HG03521 (cell line): ENCODE measurements around the gene LUC7L.
"Not testable (repeated sequence)": the region's sequence is repeated elsewhere in the genome, so short reads cannot be mapped to it uniquely, and the experiment has no call there.

Experiments used
- ATAC-seq: cut with Tn5 transposase; IDR thresholded peaks from one replicate; pipeline ENCODE4 v1.9.1; 2021; ENCODE audit warnings: mild to moderate bottlenecking, moderate library complexity; ENCODE audit not compliant: unreplicated experiment

The LUC7L gene

DNA sequence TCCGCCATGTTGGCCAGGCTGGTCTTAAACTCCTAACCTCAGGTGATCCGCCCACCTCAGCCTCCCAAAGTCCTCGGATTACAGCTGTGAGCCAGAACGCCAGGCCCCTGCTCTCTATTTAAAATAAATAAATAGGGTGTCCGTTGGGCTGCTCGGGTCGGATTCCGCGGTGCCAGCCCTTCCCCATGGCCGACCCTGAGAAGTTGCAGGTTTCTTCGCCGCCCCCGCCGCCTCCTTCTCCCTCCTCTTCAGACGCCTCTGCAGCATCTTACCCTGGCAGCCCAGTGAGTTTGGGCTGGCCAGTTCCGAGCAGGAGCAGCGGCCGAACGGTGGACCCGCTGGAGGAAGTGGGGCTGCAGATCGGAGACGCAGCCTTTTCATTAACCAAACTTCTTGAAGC lies 1.7 kb upstream of the LUC7L start:
- ATAC-seq, result no peak

DNA sequence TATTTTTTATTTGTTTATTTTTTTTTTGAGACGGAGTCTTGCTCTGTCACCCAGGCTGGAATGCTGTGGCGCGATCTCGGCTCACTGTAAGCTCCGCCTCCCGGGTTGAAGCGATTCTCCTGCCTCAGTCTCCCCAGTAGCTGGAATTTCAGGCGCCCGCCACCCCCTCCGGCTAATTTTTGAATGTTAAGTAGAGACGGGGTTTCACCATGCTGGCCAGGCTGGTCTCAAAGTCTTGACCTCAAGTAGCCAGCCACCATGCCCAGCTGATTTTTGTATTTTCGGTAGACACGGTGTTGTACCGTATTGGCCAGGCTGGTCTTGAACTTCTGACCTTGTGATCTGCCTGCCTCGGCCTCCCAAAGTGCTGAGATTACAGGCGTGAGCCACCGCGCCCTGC lies 1.1 kb upstream of the LUC7L start:
- ATAC-seq, result not testable (repeated sequence)

DNA sequence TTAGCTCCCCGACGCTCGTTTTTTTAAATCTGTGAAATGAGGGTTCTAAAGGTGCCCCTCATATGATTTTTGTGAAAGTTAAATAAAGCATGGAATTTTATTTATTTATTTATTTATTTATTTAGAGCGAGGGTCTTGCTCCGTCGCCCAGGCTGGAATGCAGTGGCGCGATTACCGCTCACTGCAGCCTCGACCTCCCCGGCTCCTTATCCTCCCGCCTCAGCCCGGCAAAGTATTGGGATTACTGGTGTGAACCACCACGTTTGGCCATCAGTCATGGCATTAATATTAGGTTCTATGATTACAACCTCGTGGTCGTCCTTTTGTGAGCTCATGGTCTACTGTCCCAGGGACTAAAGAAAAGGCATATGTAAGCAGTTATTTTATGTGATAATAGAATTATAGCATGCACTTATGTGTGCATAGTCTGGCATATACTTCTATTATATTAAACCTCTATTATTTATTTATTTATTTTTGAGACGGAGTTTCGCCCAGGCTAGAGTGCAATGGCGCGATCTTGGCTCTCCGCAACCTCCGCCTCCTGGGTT lies 557 bp upstream of the LUC7L start:
- no peak for ATAC-seq

DNA sequence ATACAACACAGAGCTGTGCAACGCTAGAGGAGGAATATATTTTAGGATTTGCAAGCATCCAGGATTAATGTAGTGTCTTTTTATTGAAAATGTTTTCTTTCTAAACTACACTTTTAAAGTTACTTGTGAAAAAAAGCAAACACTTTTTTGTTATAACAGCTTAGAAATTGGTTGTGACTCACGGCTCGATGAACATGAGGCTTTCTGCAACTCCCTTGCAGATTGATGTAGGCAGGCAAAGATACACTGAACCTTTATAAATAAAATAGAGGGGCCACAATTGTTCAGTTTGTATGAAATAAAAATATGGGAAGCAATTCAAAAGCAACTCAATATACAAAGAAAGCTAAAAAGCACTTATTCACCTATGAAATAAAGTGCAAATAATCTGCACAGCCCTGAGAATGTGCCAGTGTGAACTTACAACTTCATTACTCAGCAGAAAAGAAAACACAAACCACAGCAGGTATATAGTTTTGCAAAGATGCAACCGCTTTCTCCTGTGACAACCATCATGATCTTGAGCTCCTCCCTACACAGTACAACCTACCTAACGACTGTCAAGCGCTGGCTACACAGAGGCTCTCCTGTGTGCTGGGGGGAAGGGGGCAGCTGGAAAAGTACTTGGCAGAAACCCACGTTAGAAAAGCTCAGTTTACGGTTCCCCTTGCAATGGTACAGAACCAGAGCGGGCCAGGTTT lies 948 bp downstream of the LUC7L start:
- ATAC-seq, result no peak

DNA sequence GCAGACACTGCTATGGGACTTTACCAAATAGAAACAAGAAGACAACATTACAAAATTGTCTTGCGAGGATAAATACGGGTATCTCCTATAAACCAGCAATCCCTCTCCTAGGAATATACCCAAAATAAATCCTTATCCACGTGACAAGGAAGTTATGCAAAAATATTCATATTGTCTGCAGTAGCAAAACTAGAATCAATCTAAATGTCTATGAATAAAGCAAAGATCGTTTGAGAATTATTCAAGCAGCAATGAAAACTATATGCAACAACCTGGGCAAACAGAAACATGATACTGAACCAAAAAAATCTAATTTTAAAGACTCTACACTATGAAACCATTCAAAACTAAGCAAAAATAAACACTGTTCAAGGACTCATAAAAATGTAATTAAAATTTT lies 9.2 kb downstream of the LUC7L start:
- no peak for ATAC-seq

DNA sequence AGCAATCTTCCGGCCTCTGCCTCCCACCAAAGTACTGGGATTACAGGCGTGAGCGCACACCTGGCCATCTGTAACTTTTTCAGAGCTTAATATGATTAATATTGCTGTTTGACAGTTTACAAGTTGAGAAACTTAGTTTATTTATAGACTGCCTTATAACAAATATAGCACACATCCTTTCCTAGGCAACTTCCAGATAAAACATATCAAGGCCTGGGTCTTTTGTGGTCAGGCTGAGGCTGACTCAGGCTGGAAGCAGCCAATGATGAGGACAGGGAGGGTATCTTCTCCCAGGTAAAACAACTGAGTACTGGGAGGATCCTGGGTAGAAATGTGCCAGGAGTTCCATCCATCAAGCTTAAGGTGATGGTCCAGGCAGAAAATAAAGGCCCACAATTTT lies 16.2 kb downstream of the LUC7L start:
- ATAC-seq, result no peak

DNA sequence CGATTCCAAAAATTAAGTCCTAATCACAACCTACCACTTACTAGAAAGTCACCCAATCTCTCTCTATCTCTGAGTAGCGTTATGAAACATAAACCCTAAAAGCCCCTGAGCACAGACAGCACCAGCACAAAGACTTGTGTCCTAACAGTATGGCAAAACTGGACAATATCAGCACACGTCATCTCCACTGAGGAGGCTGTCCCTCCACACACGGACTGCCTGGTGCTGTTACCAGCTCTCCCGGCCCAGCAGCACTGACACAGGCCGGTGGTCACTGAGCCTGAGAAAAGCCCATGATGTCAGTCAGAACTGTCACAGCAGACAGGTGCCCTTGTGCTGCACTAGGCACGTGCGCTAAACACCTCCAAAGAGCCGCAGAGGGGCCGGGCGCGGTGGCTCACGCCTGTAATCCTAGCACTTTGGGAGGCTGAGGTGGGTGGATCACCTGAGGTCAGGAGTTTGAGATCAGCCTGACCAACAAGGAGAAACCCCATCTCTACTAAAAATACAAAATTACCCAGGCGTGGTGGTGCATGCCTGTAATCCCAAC lies 17.5 kb downstream of the LUC7L start:
- ATAC-seq, result not testable (repeated sequence)

DNA sequence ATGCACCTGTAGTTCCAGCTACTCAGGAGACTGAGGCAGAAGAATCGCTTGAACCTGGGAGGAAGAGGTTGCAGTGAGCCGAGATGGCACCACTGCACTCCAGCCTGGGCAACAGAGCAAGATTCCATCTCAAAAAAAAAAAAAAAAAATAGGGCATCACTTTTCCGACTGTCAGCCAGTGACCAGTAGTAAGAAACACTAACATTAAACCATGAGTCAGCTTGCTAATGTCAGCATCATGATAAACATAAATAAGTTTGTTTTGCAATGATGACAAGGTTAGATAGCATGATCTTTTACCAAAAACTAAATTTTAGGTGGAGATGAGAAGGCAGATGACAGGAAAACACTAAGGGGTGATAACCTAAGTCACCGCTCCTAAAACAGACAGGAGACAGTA lies 19.9 kb downstream of the LUC7L start:
- ATAC-seq, result not testable (repeated sequence)

DNA sequence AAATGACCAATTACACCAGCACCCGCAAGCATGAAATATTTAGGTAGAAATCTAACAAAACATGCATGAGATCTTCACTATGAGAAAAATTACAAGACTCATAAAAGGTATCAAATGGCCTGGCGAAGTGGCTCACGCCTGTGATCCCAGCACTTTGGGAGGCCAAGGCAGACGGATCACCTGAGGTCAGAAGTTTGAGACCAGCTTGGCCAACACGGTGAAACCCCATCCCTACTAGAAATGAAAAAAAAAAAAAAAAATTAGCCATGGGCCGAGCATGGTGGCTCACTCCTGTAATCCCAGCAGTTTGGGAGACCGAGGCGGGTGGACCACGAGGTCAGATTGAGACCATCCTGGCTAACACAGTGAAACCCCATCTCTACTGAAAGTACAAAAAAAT lies 25.2 kb downstream of the LUC7L start:
- ATAC-seq, result not testable (repeated sequence)

DNA sequence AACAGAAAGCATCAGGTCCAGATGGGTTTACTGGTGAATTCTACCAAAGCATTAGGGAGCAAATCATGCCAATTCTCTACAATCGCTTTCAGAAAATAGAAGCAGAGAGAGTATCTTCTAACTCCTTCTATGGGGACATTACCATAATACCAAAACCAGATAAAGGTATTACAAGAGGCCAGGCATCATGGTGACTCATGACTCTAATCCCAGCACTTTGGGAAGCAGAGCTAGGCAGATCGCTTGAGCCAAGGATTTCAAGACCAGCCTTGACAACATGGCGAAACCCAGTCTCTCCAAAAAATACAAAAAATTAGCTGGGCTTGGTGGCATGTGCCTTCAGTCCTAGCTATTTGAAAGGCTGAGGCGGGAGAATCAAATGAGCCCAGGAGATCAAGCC lies 26.0 kb downstream of the LUC7L start:
- ATAC-seq, result no peak

DNA sequence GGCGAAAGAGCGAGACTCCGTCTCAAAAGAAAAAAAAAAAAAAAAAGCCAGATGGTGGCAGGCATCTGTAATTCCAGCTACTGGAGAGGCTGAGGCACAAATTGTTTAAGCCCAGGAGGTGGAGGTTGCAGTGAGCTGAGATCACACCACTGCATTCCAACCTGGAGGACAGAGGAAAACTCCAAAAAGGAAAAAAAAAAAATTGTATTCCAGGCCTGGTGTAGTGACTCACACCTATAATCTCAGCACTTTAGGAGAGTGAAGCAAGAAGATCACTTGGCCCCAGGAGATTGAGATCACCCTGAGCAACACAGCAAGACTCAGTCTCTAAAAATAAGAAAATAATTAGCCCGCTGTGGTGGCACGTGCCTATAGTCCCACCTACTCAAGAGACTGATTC lies 28.9 kb downstream of the LUC7L start:
- no peak for ATAC-seq

DNA sequence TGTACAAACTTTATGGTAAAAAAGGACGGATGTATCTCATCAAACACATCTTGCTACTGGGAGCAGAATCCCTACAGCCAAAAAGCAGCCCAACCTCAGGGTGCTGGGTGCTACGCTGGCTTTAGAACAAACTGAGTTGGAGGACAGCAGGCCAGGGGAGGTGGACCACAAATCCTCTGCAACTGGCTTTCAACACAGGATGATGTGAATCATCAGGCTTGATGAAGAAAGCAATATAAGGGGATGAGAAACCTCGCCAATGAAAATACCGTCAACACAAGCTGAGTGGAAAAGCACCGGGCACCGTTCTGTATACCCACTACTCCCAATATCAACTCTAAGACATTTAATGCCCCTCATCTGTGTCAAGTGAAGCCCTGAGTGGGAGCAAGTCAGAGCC lies 34.7 kb downstream of the LUC7L start:
- no peak for ATAC-seq

DNA sequence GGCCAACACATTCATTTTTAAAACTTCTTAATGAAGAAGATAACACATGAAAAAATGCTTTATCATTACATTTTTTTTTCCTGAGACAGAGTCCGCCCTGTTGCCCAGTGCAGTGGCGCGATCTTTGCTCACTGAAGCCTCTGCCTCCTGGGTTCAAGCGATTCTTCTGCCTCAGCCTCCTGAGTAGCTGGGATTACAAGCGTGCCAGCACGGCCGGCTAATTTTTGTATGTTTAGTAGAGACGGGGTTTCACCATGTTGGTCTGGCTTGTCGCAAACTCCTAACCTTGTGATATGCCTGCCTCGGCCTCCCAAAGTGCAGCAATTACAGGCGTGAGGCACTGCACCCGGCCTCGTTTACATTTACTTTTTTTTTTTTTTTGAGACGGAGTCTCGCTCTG lies 35.8 kb downstream of the LUC7L start:
- no peak for ATAC-seq

DNA sequence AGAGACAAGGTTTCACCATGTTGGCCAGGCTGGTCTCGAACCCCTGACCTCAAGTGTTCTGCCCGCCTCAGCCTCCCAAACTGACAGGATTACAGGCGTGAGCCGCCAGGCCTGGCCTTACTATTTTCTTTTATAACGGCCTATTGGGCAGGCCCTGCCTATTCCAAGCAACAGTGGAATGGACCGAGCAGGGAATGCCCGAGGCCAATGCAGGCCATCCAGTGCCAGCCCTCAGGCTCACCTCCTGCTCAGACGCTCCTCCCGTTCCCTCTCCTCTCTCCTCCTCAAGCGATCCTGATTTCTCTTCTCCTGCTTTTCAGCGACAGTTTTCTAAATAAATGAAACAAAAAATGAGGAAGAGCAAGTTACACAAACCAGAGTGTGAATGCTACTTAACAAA lies 36.6 kb downstream of the LUC7L start:
- no peak for ATAC-seq

DNA sequence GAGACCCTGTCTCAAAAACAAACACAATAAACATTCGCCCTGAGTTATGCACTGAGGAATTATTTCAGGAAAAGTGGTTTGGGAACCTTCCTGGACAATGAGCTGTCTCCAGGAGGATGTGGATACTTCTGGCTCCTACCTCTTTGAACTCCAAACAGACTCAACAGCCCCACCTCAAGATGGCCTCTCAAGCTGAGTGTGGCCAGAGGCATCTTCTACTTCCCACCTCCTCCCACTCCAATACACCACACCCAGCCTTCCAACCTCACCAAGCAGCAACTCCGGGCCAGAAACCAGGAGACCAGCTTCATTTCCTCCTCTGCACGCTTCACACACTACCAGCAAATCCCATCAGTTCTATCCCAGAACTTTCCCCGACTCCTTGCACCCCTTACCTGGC lies 37.4 kb downstream of the LUC7L start:
- no peak for ATAC-seq

DNA sequence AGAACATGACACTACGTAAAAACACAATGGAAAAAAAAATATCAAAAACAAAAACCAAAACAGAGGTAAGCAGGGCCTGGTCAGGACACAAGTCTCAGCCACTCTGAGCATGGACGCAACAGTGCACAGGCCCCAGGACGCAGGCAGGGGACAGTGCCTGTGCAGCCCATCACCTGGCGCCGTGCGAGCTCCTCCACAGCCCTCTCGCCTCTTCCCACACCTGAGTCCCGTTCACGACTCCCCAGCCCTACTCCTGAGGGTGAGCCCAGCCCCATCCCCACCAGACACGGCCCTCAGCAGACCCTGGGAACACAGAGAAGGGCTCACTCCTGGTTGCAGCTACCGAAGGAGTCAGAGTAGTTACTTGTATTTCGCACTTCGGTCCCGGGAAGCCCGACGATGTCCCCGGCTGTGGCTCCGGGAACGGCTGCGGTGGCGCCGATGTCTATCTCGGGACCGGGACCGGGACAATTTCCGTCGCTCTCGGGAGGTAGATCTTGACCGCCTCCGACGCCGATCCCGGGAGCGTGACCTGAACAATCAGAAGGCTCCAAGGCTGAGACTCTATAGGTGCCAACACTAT lies 39.6 kb downstream of the LUC7L start:
- ATAC-seq, result no peak

DNA sequence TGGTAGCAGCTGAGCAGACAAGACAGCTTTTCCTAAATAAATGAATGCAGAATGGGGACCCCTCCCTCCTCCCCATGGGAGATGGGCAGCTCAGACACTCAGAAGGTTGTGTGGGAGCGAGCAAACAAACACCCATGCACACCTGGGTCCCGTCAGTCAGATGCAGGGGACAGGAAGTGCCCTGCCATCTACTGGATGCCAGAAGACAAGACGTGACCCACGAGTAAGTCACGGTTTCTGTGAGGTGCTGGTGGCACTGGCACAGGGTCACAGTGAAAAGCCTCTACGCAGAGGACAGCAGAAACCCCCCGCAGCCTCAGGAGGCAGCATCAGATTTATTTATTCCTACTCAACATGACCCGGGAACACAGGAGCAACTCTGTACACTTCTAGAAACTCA lies 40.6 kb downstream of the LUC7L start:
- ATAC-seq, result no peak

DNA sequence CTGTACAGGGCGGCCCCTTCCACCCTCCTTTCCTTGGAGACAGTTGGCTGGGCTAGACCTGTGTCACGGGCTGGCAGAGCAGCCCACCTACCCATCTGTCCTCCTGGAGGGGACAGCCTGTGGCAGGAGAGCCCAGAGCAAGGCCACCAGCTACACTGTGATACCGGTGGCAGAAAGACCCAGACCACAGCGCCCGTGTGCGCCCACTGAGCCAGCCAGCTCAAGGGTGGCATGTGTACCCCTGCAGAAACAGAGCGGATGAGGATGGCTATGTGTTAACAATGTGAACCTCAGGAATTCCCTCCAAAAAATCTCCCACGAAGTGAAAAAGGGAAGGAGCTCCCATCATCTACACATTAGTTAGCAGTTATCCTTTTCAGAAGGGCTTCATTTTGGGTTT lies 41.9 kb downstream of the LUC7L start:
- no peak for ATAC-seq

DNA sequence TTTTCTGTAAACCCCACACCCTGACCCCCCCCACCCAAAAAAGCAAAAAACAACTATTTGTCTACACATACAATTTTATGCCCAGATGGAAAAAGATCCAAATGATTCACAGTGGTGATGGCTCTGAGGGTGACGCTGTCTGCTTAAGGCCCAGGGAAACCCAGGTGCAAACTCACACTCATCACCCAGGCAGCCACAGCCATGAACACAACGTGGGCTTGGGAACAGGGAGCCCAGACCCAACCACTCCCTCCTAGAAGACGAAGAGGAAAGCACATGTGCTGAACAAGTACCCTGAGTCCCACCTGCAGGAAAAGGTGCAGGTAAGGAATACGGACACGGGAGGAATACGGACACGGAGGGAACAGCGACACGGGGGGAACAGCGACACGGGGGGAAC lies 43.6 kb downstream of the LUC7L start:
- ATAC-seq, result no peak

DNA sequence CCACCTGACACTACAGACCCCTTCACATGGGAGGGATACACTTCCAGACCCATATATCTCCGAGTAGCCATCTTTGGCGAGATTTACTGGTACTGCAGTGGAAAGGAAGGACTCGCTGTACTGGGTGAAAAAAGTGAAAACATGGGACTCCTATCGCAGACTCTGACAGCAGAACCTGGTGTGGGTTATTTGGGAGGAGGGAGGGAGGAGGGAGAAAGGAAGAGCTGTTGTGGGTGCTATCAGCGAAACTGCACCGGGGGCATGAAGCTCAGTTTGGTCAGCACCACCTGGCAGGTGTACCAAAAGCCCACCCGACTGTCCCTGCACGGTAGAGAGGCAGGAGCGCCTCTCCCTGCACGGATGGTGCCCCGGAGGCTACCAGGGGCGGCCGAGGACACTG lies 44.0 kb downstream of the LUC7L start:
- no peak for ATAC-seq

DNA sequence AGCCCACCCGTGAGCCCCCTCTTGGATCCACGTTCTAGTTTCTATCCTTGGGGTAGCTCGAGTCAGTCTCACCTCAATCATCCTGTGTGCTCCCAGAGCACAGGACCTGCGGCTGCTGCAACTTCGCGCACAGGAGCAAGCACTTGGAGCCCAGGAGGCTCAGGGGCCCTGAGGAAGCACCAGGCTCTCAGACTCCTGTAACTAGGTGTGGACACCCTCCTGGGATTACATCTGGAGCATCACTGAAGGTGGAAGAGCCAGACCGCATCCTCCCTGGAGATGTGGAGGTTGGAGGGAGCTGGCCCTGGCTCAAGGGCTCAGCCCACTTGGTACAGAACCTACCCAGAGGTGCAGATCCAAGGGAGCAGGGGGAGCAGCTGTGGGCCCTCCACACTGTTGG lies 46.2 kb downstream of the LUC7L start:
- ATAC-seq, result no peak

DNA sequence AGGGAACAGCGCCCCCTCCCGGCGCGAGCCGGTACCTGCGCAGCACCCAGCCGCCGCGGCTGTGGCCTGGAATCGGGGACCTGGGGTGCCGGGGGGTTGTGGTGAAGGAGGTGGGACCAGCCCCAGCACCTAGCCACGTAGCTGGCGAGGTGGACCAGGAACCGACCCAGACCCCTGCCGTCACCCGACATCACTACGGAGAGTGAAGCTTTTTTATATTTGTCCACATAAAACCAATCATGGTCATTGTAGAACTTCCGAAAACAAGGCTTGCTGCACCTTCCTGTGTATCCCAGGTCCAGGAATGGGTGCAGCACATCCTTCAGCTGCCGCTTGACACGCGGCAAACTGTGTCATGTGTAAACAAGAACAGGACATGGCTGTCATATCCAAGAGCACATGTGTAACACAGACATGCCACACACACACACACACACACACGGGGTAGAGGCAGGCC lies 47.7 kb downstream of the LUC7L start:
- ATAC-seq, result no peak
